GM23248 (cell line): Measurements from ENCODE around the gene TTC28.

ENCODE experiments used
- EZH2 ChIP-seq: fragments of 200-600 bp; sonication (generic); IDR thresholded peaks from 2 replicates; pipeline ENCODE4 v1.6.1; 2018; ENCODE audit warnings: antibody characterized with exemption, mild to moderate bottlenecking; ENCODE audit not compliant: insufficient read depth, poor library complexity, severe bottlenecking
- EZH2phosphoT487 ChIP-seq: fragments of 200-600 bp; sonication (generic); IDR thresholded peaks from 2 replicates; pipeline ENCODE4 v1.6.1; 2018; ENCODE audit warnings: antibody characterized with exemption, moderate library complexity, mild to moderate bottlenecking, low read depth; ENCODE audit not compliant: insufficient read depth

GRCh38 chr22:28051091-28051786 is 628.4 kb downstream of the TTC28 start:
- no peak for TF ChIP-seq EZH2
- no peak for TF ChIP-seq EZH2phosphoT487
